HG03558 (cell line): ENCODE data around the gene MCF2L.

Source experiments
- ATAC-seq: cut with Tn5 transposase; IDR thresholded peaks from one replicate; pipeline ENCODE4 v1.9.1; 2021; ENCODE audit warnings: moderate number of reproducible peaks; ENCODE audit not compliant: unreplicated experiment; ENCODE audit errors: extremely low read depth

Gene MCF2L

GRCh38 chr13:112942689-112943308, 26.2 kb upstream of the MCF2L start:
- peak; percentile 94 for ATAC-seq

GRCh38 chr13:112943309-112944125, 25.5 kb upstream of the MCF2L start:
- peak; percentile 11 for ATAC-seq

GRCh38 chr13:112947796-112948195, 21.2 kb upstream of the MCF2L start:
- ATAC-seq: no peak

GRCh38 chr13:112951674-112952371, 17.2 kb upstream of the MCF2L start:
- no peak for ATAC-seq

GRCh38 chr13:112952759-112953551, 16.1 kb upstream of the MCF2L start:
- no peak for ATAC-seq

GRCh38 chr13:112953591-112954487, 15.2 kb upstream of the MCF2L start:
- ATAC-seq: no peak

GRCh38 chr13:112954488-112955270, 14.3 kb upstream of the MCF2L start:
- ATAC-seq: no peak

GRCh38 chr13:112955271-112955937, 13.6 kb upstream of the MCF2L start:
- ATAC-seq: no peak

GRCh38 chr13:112955956-112956355, 13.1 kb upstream of the MCF2L start:
- ATAC-seq: no peak

- ATAC-seq: no peak
Observed at GRCh38 chr13:112956571-112957294, 12.3 kb upstream of the MCF2L start.

- no peak for ATAC-seq
Observed at GRCh38 chr13:112957295-112957677, 11.7 kb upstream of the MCF2L start.

GRCh38 chr13:112958127-112958989, 10.7 kb upstream of the MCF2L start:
- ATAC-seq: no peak

GRCh38 chr13:112959206-112959605, 9.8 kb upstream of the MCF2L start:
- no peak for ATAC-seq

GRCh38 chr13:112959701-112960542, 9.1 kb upstream of the MCF2L start:
- no peak for ATAC-seq

GRCh38 chr13:112960706-112961105, 8.3 kb upstream of the MCF2L start:
- no peak for ATAC-seq
